ENCODE results near the gene KAZN.
A peak's percentile ranks its signal among the peaks of the same experiment; 100 is the strongest.

KAZN gene

DNA sequence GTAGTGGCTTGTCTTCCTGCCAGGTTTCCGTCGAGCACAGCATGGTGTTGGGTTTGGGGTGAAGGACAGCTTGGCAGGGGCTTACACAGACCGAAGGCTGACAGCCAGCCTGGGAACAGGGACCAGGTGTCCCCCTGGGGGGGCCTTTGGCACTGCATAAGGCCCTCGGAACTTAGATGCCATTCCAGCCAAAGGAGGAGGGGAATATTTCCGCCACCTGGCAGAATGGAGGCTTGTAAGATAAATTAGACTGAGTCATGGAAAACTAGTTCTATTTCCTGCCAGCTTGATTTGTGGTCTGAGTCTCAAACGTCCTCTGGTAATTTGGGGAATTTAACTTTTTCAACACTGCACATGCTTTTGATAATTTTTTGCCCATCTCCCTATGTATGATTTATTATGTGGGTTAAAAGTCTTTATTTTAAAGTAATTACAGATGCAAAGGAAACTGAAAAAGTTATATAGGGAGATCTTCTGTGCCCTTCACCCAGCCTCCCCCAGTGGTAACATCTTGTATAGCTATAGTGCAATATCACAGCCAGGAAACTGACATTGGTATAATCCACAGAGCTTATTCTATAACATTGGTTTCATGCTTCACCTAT lies 543.6 kb downstream of the KAZN start:
- no peak for DNase-seq (ENCODE audit: low spot score)

DNA sequence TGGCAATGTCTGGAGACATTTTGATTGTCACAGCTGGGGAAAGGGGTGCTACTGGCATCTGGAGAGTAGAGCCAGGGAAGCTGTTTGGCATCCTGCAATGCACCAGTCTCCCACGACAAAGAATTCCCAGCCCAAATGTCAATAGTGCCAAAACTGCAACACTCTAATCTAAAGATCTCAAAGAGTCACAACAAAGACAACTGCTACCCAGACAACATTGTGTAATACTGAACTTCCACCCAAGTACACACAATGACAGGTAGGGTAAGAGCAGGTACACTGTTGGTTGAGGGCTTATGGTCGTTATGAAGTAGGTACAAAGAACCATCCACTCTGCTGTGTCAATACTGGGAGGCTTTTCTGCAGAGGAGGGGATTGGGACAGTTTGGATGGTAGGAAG lies 546.8 kb downstream of the KAZN start:
- DNase-seq (ENCODE audit: low spot score), result no peak

DNA sequence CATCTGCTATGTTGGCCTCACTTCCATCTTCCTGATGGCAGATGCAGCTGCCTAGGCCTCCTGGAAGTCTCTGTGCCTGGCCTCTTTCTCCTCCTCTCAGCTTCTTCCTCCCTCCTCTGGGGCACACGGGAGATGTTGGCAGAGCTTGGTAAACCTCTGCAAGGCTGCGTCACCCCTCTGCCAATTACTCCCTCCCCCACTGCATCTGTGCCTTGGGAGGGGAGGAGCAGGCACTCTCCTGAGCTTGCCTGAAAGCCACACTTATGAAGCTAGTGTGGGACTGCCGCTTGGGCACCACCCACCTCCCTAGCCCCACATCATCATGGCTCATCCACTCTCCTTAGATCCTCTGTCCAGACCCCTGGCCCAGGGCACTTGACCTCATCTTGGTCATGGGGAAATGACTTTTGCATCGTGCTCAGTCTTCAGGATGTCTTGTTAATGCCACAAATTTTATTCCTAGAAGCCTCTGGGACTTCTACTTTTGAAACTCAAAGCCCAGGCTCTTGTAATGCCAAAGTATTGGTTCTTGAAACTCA lies 547.7 kb downstream of the KAZN start:
- no peak for DNase-seq (ENCODE audit: low spot score)

DNA sequence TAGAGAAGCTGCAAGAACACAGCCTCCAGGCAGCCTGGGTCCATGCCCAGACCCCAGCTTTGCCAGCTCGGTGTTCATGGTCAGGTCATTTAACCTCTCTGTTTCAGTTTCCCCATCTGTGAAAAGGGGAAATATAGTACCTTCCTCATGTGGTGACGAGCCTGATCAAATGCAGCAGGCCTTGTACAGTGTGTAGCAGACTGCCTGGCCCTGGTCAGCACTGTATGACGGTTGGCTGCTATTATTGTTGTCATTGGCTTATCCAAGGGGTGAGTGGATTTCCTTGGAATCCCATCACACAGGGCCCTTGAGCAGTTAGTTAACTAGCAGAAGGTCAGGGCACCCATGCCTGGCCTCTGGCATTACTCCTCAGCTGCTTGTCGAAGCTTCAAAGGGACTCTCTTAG lies 548.5 kb downstream of the KAZN start:
- DNase-seq (ENCODE audit: low spot score), result no peak

DNA sequence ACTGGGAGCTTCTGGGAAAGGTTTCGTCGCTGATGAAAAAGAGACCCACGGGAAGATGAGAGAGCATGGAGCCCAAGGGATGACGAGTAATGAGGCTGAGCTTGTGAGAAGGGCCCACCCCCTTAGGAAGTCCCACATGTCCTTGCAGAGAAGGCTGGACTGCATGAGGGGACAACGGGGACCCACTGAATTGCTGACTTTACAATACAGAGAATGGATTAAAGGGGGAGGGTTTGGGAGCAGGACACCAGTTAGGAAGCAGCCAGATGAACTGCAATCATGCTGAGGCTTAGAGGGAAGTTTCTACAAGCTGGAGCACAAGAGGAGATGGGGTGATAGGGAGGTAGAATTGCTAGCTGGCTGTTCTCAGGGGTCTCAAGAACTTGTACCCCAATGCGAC lies 549.5 kb downstream of the KAZN start:
- DNase-seq (ENCODE audit: low spot score), result no peak

DNA sequence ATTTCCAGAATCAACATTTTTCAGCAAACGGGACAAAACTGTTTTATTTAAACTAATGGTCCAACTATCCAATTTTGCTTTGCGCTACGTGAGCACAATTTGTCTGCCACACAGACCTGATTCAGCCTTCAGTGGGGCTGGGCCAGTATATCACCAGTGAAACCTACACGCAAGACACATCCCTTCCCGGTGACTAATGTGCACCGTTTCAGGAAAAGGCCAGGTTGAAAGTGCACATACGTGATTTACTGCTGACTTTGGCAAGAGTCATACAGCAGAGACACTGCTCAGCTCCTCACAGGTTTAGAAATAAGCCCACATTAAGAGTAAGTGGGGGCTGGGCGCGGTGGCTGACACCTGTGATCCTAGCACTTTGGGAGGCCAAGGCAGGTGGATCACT lies 550.0 kb downstream of the KAZN start:
- DNase-seq (ENCODE audit: low spot score), result no peak

DNA sequence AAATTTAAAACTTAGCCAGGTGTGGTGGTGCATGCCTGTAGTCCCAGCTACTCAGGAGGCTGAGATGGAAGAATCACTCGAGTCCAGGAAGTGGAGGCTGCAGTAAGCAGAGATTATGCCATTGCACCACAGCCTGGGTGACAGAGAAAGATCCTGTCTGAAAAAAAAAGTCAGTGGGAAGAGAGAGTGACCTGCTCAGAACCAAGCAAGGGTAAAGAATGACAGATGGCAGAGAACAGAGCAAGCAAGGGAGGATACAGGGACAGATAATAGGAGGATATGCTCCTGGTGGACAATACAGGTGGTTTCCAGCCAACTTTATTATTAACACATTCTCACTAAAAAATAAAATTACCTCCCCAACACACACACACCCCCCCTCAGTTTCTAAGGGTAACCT lies 550.5 kb downstream of the KAZN start:
- no peak for DNase-seq (ENCODE audit: low spot score)

DNA sequence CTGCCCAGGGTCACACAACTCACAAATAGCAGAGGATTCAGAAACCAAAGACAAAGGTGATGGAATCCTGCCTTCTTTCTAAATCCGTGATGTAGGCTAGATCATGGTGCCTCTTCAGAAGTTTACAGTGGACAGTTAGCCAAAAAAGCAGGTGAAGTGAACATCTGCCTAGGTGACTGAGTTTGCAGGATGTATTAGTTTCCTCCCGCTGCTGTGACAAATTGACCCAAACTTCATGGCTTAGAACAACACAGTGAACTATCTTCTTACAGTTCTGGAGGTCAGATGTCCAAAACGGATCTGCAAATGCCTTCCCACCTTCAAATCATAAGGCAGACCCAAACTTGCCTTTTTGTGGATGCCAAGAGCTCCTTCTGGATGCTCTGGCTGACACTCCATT lies 551.9 kb downstream of the KAZN start:
- no peak for DNase-seq (ENCODE audit: low spot score)

DNA sequence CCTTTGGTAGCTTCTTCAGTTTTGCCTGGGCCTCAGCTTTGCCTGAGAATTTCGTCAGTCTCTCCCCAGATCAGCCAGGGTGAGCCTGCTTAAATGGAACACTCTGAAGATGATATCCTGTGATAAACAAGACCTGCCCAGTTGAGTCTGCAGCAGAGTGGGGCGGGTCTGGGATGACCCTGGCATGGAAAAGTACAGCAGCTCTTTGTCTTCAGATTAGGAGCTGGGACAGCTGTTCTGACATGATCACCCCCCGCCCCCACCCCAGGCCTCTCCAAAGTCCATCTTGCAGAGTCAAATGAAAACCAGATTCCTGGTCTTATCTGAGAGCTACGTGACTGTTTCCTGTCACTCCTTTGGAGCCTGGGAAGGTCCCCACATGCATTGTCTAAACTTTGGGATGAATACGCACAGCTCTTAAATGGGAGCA lies 552.9 kb downstream of the KAZN start:
- DNase-seq (ENCODE audit: low spot score), result no peak

DNA sequence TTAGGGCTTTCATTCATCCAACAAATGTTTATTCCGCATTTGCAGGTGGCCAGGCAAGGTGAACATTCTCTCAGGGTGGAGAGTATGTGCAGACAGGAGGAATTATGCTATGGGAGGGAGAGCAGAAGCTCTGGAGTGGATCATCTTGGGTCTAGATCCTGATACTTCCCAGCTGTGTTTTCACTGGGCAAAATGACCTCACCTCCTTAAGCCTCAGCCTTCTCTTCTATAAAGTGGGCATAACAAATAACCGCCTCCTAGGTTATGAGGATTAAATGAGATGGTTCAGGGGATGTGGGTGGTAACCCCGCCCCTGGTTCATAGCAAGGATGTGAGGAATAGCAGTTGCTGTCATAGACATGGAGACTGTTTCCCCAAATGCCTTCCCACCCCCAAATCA lies 553.4 kb downstream of the KAZN start:
- DNase-seq (ENCODE audit: low spot score), result no peak

DNA sequence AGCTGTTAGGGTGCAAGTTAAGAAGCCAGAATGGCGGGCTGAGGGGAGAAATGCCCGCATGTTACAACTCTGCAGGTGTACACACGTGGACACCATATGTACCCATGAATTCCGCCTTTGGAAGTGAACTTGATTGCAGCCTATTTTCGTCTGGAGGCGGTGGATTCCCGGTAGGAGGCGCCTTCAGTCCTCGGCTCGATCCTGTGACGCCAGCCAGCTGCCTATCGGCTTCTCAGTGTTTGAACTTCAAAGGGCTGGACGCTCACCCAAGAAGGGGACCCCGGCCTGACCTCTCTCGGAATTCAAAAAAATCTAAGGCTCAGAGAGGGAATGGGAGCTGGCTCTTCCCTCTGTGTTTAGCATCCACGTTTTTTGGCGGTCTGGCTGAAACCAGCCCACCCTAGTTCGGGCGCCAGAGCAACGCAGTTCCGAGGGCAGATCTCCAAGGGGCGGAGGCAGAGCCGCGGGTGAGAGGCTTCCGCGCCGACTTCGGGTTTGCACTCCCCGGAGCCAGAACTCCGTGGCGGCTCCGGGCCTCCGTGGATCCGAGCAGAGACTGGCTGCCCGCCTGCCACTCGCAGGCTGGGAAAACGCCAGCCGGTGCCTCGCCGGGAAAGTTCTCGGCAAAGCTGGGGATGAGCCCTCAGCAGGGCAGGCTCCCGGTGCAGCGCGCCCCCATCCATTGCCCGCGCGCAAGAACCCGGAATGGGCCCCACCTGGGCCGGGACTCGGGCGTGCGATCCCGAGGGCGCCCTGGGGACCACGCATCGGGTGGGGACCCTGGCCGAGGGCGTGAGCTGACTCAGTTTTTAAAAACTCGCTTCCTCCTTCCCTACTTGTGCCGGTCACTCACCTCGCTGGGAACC lies 554.1 kb downstream of the KAZN start:
- DNase-seq (ENCODE audit: low spot score), result peak; percentile 65

DNA sequence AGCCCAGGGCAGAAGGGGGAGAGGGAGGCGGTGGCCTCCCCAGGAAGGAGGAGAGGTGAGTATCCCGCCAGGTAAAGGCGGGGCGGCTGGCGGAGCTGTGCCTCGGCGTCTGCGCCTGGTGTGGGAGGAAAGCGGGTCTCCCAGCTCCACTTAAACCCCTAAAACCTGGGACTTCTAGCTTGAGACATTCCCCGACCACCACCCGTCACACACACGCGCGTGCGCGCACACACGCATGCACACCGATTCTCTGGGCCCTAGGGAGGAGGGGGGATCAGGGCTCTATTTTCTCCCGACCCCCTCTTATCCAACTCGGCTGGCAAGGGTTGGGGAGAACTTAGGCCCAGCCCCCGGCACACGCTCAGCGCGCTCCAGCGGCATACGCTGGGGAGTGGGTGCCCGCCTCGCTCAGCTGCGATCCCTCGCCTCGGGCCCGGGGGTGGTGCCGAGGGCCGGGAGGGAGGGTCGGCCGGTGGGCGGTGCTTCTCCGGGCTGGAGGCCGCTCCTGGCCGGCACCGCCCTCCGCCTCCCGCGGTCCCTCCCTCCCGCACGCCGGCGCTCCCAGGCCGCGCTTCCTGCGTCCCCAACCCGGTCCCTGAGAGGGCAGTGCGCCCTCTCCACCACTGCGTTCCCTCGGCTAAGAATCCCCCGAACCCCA lies 554.8 kb downstream of the KAZN start, which contains the start of gene TMEM51:
TSS of gene TMEM51 (plus strand) at position 564 of the 658 bp plus-strand sequence. CDS start 61,341 bp downstream, outside the sequence.
- DNase-seq (ENCODE audit: low spot score), result peak; percentile 18

DNA sequence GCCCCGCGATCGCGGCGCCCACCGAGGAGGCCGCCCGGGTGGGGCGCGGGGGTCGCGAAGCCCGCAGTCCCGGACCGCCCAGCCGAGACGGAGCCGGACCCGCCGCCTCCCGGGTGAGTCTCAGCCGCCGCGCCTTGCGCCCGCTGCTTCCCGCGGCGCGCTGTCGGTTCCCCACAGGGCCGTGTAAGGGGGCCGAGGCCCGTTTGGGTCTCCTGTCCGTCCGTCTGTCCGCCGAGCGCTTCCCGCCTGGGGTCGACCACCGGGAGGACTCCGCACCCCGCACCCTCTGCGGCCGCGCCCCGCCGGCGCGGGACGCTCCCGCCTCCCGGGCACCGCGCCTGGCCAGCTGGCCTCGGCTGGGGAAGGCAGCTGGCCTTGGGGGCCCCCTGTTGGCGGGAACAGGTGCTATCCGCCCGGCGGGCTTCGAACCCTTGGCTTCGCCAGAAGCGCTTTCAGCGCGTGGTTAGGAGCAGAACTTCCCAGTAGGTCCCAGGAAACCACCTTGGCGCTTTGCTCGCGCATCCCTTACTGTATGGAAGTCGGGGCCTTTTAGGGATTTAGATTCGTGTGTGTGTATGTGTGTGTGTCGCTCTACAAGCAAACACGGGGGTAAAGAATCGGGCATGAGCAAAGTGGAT lies 555.5 kb downstream of the KAZN start:
- no peak for DNase-seq (ENCODE audit: low spot score)

DNA sequence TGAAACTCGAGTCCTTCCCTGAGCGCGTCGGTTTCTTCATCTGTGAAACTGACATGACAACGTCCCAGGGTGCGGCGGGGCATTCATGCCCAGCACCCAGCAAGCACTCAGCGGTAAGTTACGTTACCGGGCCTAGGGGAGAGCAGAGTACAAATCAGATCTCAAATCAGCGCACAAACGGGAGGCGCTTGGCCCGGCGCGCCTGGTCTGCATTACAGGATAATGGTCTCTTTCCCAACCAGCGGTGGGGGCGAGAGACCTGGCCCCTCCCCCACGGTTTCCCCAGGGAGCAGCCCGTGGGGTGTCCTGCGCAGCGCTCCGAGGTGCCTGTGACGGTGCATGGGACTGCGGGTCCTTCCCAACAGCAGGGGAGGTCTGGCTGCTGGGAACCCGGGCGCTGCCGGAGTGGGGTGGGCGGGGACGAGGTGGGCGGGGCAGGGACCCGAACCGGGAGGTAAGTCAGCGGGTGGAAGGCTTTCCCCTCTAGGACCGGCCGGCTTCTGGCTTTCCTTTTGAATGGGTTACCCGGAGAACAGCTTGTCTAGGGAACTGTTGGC lies 556.1 kb downstream of the KAZN start:
- DNase-seq (ENCODE audit: low spot score), result no peak

DNA sequence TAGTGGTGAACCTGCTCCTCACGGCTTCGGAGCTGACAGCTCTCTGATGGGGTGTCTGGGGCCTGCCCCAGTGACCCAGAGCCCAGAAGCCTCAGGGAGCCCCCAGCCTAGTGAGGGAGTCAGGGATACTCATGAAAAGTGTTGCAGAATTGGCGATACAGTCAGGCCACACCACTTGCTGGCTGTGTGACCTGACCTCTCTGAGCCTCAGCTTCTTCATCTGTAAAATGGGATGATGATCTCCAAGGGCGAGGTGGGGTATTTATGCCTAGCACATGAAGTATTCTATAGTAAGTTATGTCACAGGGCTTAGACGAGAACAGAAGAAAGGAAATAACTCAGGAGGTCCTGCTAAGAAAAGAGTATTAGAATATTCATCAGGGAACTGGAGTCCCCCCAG lies 556.7 kb downstream of the KAZN start:
- DNase-seq (ENCODE audit: low spot score), result no peak

DNA sequence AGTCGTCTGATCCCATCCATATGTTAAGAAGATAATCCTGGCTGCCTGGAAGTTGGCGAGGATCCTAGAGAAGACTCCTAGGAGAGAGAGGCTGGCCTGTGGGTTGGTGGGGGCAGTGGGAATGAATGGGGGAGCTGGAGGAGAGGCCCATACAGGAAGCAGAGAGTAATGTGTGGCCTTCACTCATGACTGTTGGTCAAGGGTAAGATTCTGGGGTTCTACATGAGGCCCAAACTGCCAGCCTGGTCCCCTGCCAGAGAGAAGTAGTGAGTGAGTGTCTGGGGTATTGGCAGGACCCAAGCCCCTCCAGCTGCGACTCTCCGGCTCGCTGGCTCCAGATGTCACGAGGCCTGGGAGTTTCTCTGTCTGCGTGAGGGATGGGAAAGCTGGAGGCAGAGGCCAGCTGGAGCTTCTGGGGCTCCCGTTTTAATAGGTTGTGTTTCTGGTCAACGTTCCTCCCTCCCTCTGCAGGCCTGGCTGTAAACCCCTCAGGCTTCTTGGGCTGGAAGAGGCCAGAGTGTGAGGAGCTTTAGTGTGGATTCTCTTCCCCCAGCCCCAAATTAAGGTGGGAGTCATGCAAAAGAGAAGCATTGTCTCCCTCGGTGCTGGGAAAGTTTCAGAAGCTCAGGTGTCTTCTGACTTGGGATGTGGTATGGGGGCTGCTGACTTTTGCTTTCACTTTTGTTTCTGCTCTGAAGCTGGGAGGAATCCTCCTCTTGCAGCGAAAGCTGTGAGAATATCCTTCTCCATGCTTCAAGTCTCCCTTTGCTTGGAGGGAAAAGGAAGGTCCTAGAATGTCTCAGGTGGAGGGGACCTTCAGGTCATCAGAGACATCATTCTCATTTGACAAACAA lies 557.6 kb downstream of the KAZN start:
- no peak for DNase-seq (ENCODE audit: low spot score)

DNA sequence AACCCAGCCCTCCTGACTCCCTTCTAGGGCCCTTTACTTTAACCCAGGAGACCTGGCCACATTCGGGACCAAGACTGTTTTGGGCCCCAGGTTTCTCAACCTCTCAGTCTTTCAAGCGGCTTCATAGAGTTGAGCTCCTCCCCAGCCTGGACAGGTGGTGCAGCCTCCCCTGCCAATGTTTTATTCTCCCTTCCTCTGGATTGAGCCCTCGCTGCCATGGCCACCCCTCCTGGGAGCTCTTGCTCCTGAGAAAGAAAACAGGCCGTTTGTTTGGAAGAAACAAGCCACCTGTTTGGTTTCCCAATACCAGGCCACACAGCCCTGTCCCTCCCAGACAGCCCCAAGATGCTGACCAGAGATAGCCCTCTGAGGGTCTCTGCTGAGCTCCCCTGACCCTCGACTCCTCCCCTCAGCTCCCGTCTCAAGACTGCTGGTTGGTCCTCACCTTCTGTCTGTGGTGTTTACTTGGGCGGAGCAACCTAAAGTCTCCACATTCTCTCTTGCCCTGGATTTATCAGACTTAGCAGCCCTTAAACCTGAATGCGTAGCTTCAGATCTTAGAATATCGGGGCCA lies 558.4 kb downstream of the KAZN start:
- no peak for DNase-seq (ENCODE audit: low spot score)

DNA sequence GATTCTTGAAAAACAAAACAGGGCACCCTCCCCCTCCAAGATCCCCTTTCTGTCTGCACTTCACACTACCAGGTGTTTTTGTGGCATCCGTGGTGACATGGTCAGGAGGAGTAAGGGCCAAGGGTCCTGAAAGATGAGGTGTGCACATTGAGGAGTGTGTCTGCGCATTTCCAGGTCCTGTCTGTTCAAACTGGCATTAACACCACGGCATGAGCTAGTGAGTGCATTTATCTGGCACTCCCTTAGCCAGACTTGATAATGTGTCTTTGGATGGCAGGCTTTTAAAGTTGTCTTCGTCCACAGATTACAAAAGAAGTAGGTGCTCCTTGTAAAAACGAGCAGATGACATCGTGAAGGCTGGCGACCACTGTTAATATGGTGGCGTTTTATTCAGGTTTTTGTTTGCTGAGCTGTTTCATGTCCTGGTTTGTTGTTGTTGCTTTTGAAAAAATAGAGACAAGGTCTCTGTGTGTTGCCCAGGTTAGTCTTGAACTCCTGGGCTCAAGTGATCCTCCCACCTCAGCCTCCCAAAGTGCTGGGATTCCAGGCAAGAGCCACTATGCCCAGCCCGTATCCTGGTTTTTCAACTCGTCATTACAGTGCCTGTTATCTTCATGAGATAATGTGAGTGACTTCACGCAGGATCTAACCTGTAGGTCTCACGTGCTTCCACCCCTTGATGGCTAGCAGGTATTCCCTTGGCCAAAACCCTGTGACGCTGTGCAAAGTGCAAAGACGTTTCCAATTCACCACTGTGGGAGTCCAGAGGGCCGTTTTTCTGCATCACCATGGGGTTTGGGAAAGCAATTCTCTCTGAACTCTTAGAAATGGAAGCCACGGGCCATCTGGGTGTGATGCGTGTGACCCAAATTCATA lies 559.3 kb downstream of the KAZN start:
- no peak for DNase-seq (ENCODE audit: low spot score)

DNA sequence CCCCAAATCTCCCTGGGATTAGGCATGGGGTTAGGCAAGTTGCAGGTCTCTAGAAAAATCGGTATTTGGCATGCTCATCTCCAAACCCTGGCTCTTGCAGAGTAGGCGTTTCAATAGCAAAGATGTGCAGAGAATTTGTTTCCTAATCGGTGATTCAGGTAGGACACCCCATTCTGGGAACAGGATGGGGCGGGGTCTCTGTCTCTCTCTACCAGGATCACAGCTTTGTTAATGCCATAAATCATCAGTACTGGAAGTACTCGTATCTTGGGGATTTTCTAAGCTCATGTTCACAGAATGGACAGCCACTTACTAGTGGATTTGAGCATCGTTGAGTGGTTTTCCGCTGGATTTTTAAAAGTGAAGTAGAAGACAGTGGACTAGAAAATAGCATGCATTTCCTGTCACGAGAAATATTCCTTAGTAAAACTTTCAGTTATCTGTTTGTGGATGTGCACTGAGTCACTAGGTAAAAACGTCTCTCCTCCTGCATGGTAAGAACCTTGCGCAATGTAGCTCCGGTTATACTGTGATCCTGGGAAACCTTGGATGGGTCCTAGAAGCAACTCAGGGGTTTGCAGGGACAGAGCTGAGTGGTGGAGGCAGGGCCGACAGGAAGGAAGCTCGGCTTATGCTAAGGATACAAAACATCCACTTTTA lies 560.2 kb downstream of the KAZN start:
- no peak for DNase-seq (ENCODE audit: low spot score)
